Measurements from ENCODE around the gene GARIN5B. TPM values are rescaled to one million over a fixed set of nuclear protein-coding genes. Genes with fewer than 3 reads are reported as not detected.

The GARIN5B gene
- total and polyA plus RNA-seq, 2 donors (not counting 1 experiment from before 2014, with no cell fraction given): not detected

DNA sequence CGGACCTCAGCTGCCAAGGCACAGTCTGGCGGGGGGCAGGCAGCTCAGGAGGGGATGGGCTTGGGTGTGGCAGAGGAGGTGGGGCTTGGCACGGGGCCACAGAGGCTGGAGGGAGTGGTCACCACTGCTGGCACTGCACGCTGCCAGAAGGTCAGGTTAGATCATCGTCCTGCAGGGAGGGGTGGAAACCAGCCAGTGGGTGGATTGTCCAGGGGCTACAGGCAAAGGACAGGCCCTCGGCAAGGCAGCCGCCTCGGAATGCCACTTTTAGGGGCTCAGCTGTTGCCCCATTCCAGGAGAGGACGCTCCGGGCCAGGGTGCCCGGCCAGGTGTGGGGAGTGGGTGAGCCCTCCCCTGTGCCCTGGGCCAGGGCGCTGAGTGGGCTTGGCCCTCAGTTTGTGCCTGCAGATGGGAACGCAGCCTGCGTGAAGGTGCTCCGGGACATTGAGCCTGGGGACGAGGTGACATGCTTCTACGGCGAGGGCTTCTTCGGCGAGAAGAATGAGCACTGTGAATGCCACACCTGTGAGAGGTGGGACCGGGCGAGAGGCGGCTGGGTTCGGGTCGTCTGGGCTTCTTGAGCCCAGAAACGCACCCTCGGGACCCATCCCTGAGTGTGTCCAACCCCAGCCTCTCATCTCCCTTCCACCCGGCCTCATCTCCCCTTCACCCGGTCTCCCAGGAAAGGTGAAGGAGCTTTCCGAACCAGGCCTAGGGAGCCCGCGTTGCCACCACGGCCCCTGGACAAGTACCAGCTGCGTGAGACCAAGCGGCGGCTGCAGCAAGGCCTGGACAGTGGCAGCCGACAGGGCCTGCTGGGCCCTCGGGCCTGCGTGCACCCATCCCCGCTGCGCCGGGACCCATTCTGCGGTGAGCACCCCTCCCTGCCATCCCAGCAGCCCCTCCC lies 17.0 kb downstream of the GARIN5B start:
- intact Hi-C loops (cut with micrococcal nuclease): no loop called here
- no peaks in the 10 kb centered on the region for H4K20me1 ChIP-seq (ENCODE audit: control insufficient read depth, insufficient read depth, low read length, poor library complexity, severe bottlenecking)
- no peaks in the 10 kb centered on the region for H3K9me3 Mint-ChIP-seq (ENCODE audit: insufficient read depth)
- POLR2A ChIA-PET: no interaction called here
- H3K4me2 ChIP-seq (replicated peaks; ENCODE audit: low read depth, low read length, poor library complexity, severe bottlenecking): no peak overlapping the region
- no peak overlapping the region for H3K4me3 ChIP-seq (ENCODE audit: control extremely low read depth in 1 of 5, extremely low read depth in 1 of 5, insufficient read depth in 1 of 5, low read depth in 2 of 5, low read length in 4 of 5)
- CTCF ChIA-PET: no interaction called here
- H3K27ac ChIP-seq (ENCODE audit: low read length in 2 of 2): no peak overlapping the region
- peaks cover 6% of the 10 kb centered on the region for H3K79me2 ChIP-seq (ENCODE audit: control insufficient read depth, insufficient read depth, low read length)
- peaks cover 3% of the 10 kb centered on the region for H3K4me1 Mint-ChIP-seq
- H3K27me3 Mint-ChIP-seq: peaks cover 7% of the 10 kb centered on the region
- H3K9ac ChIP-seq (ENCODE audit: low read length): no peak overlapping the region
- TF ChIP-seq, protein P1, sequence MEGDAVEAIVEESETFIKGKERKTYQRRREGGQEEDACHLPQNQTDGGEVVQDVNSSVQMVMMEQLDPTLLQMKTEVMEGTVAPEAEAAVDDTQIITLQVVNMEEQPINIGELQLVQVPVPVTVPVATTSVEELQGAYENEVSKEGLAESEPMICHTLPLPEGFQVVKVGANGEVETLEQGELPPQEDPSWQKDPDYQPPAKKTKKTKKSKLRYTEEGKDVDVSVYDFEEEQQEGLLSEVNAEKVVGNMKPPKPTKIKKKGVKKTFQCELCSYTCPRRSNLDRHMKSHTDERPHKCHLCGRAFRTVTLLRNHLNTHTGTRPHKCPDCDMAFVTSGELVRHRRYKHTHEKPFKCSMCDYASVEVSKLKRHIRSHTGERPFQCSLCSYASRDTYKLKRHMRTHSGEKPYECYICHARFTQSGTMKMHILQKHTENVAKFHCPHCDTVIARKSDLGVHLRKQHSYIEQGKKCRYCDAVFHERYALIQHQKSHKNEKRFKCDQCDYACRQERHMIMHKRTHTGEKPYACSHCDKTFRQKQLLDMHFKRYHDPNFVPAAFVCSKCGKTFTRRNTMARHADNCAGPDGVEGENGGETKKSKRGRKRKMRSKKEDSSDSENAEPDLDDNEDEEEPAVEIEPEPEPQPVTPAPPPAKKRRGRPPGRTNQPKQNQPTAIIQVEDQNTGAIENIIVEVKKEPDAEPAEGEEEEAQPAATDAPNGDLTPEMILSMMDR (IDR thresholded peaks at IDR 0.05): no peak
- TF ChIP-seq EZH2 (IDR thresholded peaks at IDR 0.05; ENCODE audit: borderline replicate concordance, insufficient read depth, low read depth, low read length, poor library complexity, severe bottlenecking): no peak
- peaks cover 0 to 11% (median under 1%) of the 10 kb centered on the region in 4 experiments for H3K27me3 ChIP-seq (replicated peaks in 1 of 4; ENCODE audit: control extremely low read depth in 1 of 4, control insufficient read depth in 3 of 4, insufficient read depth in 4 of 4, low read length in 3 of 4)
- WGBS (ENCODE audit: insufficient coverage): 96% methylated on average over 43 of the region's 43 CpGs
- ATAC-seq (ENCODE audit: low read depth): no peak
- H2AFZ ChIP-seq (ENCODE audit: insufficient read depth, low read depth, low read length, poor library complexity, severe bottlenecking): no peak overlapping the region
- no peak for DNase-seq
- H3K9me3 ChIP-seq (ENCODE audit: control extremely low read depth in 1 of 3, control insufficient read depth in 2 of 3, insufficient read depth in 1 of 3, low read length in 2 of 3): no peaks in the 10 kb centered on the region
- H3K27ac Mint-ChIP-seq: no peak overlapping the region
- H3K36me3 ChIP-seq (replicated peaks in 1 of 2; ENCODE audit: control extremely low read depth in 1 of 2, control insufficient read depth in 1 of 2, extremely low read depth in 1 of 2, insufficient read depth in 2 of 2, low read length in 1 of 2): peaks cover 0 to 10% of the 10 kb centered on the region in 2 experiments
- peaks cover 3 to 6% of the 10 kb centered on the region in 2 donors for H3K4me1 ChIP-seq (ENCODE audit: control insufficient read depth in 2 of 2, insufficient read depth in 2 of 2, low read length in 2 of 2)
- no peak overlapping the region for H3K4me3 Mint-ChIP-seq

Measured in B cell (primary cell).